Testis (tissue), 3 donors: ENCODE measurements around the gene HRK. TPM values are rescaled to one million over a fixed set of nuclear protein-coding genes. Genes with fewer than 3 reads are reported as not detected.

Experiments used
- DNase-seq: peaks from one replicate; pipeline ENCODE4 v3.0.0-alpha.2; 2019
- H3K27ac ChIP-seq, 2 donors: fragments of 200-600 bp; sonication (generic); one replicate each; pipeline ENCODE4 v1.5.1; 2019
- H3K27me3 ChIP-seq: fragments of 200-600 bp; sonication (generic); one replicate; pipeline ENCODE4 v1.5.1; 2019
- H3K36me3 ChIP-seq: fragments of 200-600 bp; sonication (generic); one replicate; pipeline ENCODE4 v1.5.1; 2017; ENCODE audit warnings: low read depth; ENCODE audit errors: missing control alignments
- H3K4me1 ChIP-seq: fragments of 200-600 bp; sonication (generic); one replicate; pipeline ENCODE4 v1.5.1; 2019
- H3K4me3 ChIP-seq, 2 donors: fragments of 200-600 bp; sonication (generic); one replicate each; pipeline ENCODE4 v1.5.1; 2017 to 2019
- H3K9me3 ChIP-seq: fragments of 200-600 bp; sonication (generic); one replicate; pipeline ENCODE4 v1.5.1; 2017
- POLR2A ChIP-seq: fragments of 450-650 bp; IDR thresholded peaks from one replicate; pipeline ENCODE4 v1.6.1; 2017; ENCODE audit warnings: antibody characterized with exemption, mild to moderate bottlenecking, moderate library complexity
- WGBS, 2 donors: methylation state at CpG; one replicate each; pipeline ENCODE4 v1.1.5; 2018; 5-methylcytosine and 5-hydroxymethylcytosine counted together
- intact Hi-C: fragments of 100-400 bp; cut with DNase I; formaldehyde crosslinking; loops from one replicate; pipeline ENCODE4 v1.15.1; 2023; ENCODE audit warnings: low total_unique reads
- polyA plus RNA-seq: library from polyadenylated mRNA; stranded (reverse); fragments of 350-450 nt; fragmentation: Illumina TruSeq; extraction: RNeasy Lipid Tissue Mini Kit (QIAGEN cat#74804); gene quantifications from one replicate; pipeline ENCODE4 v1.2.3, GENCODE V29; 2014; ENCODE audit warnings: low read depth, low replicate concordance; ENCODE audit not compliant: insufficient read depth
- total RNA-seq, 2 donors: library from RNA; depleted of rRNA; stranded (reverse); fragments of >200 nt; gene quantifications; one replicate each; pipeline ENCODE4 v1.2.3, GENCODE V29; 2016
- TF ChIP-seq, protein P1 (sequence below), 3 experiments: fragments of 450-650 bp in 2 of 3; fragments of 200-600 bp in 1 of 3; sonication (generic) in 1 of 3; IDR thresholded peaks; one replicate each; pipeline ENCODE4 v1.5.1; 2016 to 2019; ENCODE audit warnings: antibody characterized with exemption in 3 of 3, mild to moderate bottlenecking in 2 of 3, moderate library complexity in 1 of 3

The HRK gene
- total and polyA plus RNA-seq, 3 donors from 2014 or later = 0.57 to 2.5 (median 1.4) TPM

DNA sequence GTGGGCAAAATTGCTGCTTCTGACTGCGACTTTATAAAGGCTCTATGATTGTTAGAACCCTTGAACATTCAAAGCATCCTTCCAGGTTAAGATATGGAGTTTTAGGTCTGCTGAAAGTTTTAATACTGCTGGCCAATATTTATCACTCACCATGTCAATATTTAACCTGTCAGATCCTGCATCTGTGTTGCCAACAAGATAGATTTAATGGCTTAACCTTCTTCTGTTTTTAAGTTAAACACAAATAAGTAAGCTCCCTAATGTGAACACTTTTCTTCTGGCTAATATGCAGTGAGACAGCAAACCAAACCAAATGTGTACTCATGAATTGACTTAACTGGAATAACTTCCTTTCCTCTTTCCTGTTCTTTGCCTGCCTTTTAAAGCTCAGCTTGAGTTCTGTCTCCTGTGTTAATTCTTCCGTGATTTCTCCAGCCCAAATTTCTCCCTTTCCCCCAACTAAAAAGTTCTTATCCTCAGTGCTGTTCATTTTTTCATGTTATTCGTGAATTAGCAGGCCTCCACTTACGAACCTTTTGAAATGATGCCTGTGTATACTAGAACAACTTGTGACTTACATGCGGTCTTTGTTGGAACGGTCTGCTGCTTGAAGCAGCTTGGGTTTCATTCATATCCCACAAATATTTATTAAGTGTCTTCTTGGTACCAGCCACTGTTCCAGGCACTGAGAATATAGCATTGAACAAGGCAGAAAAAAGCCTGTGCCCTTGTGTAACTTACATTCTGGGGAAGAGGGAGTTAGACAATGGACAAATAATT, 38.7 kb upstream of the HRK start:
- intact Hi-C loops = no loop called here
- Histone ChIP-seq H3K27ac (peak overlapping the region in 1 of 2 donors; percentile 55), H3K27me3 (no peaks in the 10 kb centered on the region), H3K4me3 (no peak overlapping the region), H3K36me3 (no peaks in the 10 kb centered on the region), H3K4me1 (no peaks in the 10 kb centered on the region), H3K9me3 (no peaks in the 10 kb centered on the region)
- WGBS, 2 donors = 55 to 57% methylated on average over 6 of the region's 6 CpGs
- TF ChIP-seq, protein P1, sequence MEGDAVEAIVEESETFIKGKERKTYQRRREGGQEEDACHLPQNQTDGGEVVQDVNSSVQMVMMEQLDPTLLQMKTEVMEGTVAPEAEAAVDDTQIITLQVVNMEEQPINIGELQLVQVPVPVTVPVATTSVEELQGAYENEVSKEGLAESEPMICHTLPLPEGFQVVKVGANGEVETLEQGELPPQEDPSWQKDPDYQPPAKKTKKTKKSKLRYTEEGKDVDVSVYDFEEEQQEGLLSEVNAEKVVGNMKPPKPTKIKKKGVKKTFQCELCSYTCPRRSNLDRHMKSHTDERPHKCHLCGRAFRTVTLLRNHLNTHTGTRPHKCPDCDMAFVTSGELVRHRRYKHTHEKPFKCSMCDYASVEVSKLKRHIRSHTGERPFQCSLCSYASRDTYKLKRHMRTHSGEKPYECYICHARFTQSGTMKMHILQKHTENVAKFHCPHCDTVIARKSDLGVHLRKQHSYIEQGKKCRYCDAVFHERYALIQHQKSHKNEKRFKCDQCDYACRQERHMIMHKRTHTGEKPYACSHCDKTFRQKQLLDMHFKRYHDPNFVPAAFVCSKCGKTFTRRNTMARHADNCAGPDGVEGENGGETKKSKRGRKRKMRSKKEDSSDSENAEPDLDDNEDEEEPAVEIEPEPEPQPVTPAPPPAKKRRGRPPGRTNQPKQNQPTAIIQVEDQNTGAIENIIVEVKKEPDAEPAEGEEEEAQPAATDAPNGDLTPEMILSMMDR (IDR thresholded peaks at IDR 0.05) = no peak
- no peak for TF ChIP-seq POLR2A
- no peak for DNase-seq

DNA sequence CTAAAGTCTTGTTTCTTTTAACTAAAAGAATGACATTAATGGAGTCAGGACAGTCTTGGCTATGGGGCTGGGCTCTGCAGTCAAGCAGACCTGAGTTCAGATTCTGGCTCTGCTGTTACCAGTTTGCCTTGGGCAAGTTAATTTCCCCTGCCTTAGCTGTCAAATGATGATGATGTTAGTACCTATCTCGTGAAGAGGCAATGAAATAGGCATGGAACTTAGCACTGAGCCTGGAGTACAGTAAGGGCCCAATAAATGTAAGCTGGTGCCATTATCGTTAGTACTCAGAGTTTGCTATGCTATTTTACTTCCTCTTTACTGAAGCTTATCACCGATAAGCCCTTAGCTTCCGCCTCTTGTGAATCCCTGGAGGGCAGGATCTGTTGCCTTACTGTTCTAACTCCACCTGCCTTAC, 38.0 kb upstream of the HRK start:
- H3K4me3 ChIP-seq = no peak overlapping the region
- no peaks in the 10 kb centered on the region for H3K9me3 ChIP-seq
- no peak for TF ChIP-seq POLR2A
- TF ChIP-seq, protein P1 (IDR thresholded peaks at IDR 0.05) = no peak
- H3K27me3 ChIP-seq = no peaks in the 10 kb centered on the region
- peak overlapping the region in 1 of 2 donors; percentile 55 for H3K27ac ChIP-seq
- WGBS, 2 donors = 49 to 66% methylated on average over 4 of the region's 4 CpGs
- H3K4me1 ChIP-seq = no peaks in the 10 kb centered on the region
- H3K36me3 ChIP-seq = no peaks in the 10 kb centered on the region
- DNase-seq = no peak
- intact Hi-C loops = no loop called here

DNA sequence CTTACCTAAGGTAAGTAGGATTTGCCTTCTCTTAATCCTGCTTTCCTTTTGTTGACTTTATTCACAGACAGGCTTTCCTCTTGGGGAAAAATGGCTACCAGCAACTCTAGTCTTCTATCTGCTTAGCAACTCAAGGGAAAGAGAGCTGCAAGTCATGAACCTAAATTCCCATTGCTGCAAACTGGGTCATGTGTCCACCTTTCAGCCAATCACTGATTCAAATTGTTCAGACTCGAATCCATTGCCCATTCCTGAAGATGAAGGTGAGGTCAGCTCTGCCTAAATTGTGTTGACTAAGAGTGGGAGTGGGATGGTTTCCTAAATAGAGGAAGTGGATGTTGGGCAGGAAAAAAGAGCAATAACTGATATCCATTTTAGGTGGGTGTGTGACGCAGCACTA, 37.2 kb upstream of the HRK start:
- 82 to 86% methylated on average over 2 of the region's 2 CpGs for WGBS, 2 donors
- H3K27ac ChIP-seq = no peak overlapping the region
- H3K4me1 ChIP-seq = no peaks in the 10 kb centered on the region
- TF ChIP-seq, protein P1 (IDR thresholded peaks at IDR 0.05) = no peak
- TF ChIP-seq POLR2A = no peak
- no peak for DNase-seq
- H3K9me3 ChIP-seq = no peaks in the 10 kb centered on the region
- no peaks in the 10 kb centered on the region for H3K36me3 ChIP-seq
- intact Hi-C loops = no loop called here
- H3K4me3 ChIP-seq = no peak overlapping the region
- H3K27me3 ChIP-seq = no peaks in the 10 kb centered on the region

DNA sequence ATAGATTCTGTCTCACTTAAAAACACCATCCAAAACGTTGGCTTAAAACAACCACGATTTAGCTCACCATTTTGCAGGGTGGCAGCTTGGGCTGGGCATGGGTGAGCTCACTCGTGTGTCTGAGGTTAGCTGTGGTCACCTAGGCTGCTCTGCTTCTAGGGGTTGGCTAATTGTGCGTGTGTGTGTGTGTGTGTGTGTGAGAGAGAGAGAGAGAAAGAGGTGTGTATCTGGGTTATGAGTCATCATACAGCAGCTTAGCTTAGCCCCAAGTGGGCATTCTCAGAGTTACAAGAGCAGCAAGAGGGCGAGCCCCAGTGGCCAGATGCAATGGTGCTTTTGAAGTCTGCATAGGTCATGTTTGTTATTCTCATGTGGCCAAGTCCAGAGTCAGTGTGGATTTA, 35.5 kb upstream of the HRK start:
- H3K4me3 ChIP-seq = no peak overlapping the region
- DNase-seq = no peak
- no peaks in the 10 kb centered on the region for H3K27me3 ChIP-seq
- no peaks in the 10 kb centered on the region for H3K9me3 ChIP-seq
- intact Hi-C loops = no loop called here
- 78 to 86% methylated on average over 5 of the region's 5 CpGs for WGBS, 2 donors
- H3K4me1 ChIP-seq = no peaks in the 10 kb centered on the region
- H3K36me3 ChIP-seq = no peaks in the 10 kb centered on the region
- H3K27ac ChIP-seq = no peak overlapping the region
- TF ChIP-seq POLR2A = no peak
- TF ChIP-seq, protein P1 (IDR thresholded peaks at IDR 0.05) = no peak

DNA sequence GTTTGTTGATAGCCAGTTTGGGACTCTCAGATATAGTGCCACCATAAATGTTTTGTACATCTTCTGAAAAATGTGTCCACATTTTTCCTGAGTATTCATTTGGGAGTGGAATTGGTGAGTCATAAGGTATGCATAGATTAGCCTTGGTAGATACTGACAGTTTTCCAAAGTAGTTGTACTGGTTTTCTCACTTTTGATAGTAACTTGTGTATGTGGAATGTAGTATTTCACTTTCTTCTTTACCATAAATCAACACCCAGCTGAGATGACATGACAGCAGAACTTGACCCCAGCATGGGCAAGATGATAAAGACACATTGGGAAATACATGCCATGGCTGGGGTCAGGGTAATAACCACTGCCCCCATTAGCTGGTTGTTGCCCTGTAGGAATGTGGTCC, 34.9 kb upstream of the HRK start:
- intact Hi-C loops = no loop called here
- no peak overlapping the region for H3K4me3 ChIP-seq
- H3K4me1 ChIP-seq = no peaks in the 10 kb centered on the region
- H3K27me3 ChIP-seq = no peaks in the 10 kb centered on the region
- H3K36me3 ChIP-seq = no peaks in the 10 kb centered on the region
- no peak overlapping the region for H3K27ac ChIP-seq
- no peak for TF ChIP-seq POLR2A
- TF ChIP-seq, protein P1 (IDR thresholded peaks at IDR 0.05) = no peak
- no peak for DNase-seq
- no peaks in the 10 kb centered on the region for H3K9me3 ChIP-seq
